ENCODE results near the gene CIDEB. TPM values are rescaled to one million over a fixed set of nuclear protein-coding genes. Genes with fewer than 3 reads are reported as not detected.
"Not testable (repeated sequence)": the region's sequence is repeated elsewhere in the genome, so short reads cannot be mapped to it uniquely, and the experiment has no call there.

The CIDEB gene
- total and polyA plus RNA-seq, 8 donors: 6.3 to 15.0 (median 9.6) TPM

GRCh38 chr14:24329073-24329663, 21.4 kb upstream of the CIDEB start:
- DNase-seq (no peak), FAIRE-seq (no peak), ATAC-seq (no peak)
- no peak overlapping the region for H3K27ac ChIP-seq
- WGBS, 2 donors: 74 to 83% methylated on average over 12 of the region's 12 CpGs
- peaks cover 0 to 6% (median 0%) of the 10 kb centered on the region in 4 donors for H3K27me3 ChIP-seq
- no peaks in the 10 kb centered on the region for H3K9me3 ChIP-seq
- intact Hi-C loops (cut with DNase I): no loop called here
- no peak overlapping the region for H3K4me3 ChIP-seq
- no peak for TF ChIP-seq CTCF (IDR thresholded peaks at IDR 0.05)
- H3K4me1 ChIP-seq: peaks cover 5 to 12% (median 11%) of the 10 kb centered on the region in 3 donors
- H3K36me3 ChIP-seq: no peaks in the 10 kb centered on the region

- WGBS, 2 donors: 2% methylated on average over 9 of the region's 9 CpGs
- H3K9me3 ChIP-seq; H3K4me3 ChIP-seq; intact Hi-C loops (cut with DNase I); FAIRE-seq; H3K4me1 ChIP-seq; H3K27ac ChIP-seq; H3K27me3 ChIP-seq; ATAC-seq; H3K36me3 ChIP-seq: not testable (repeated sequence)
- peak in 5 of 6 donors; percentile 44 to 80 (median 70) for DNase-seq
- peak; percentile 32 to 57 (median 49) for TF ChIP-seq CTCF (IDR thresholded peaks at IDR 0.05)
Measured at GRCh38 chr14:24327914-24328313, 20.1 kb upstream of the CIDEB start.

- H3K27me3 ChIP-seq: no peaks in the 10 kb centered on the region
- H3K4me1 ChIP-seq: peaks cover under 1 to 5% (median 2%) of the 10 kb centered on the region in 3 donors
- FAIRE-seq (no peak), DNase-seq (no peak), ATAC-seq (no peak)
- TF ChIP-seq CTCF (IDR thresholded peaks at IDR 0.05): no peak
- 86 to 88% methylated on average over 2 of the region's 2 CpGs for WGBS, 2 donors
- intact Hi-C loops (cut with DNase I): no loop called here
- H3K4me3 ChIP-seq: no peak overlapping the region
- H3K27ac ChIP-seq: no peak overlapping the region
- no peaks in the 10 kb centered on the region for H3K9me3 ChIP-seq
- no peaks in the 10 kb centered on the region for H3K36me3 ChIP-seq
Measured at GRCh38 chr14:24327303-24327702, 19.5 kb upstream of the CIDEB start.

- Histone ChIP-seq H3K4me3 (no peak overlapping the region), H3K9me3 (no peaks in the 10 kb centered on the region), H3K27ac (no peak overlapping the region), H3K36me3 (no peaks in the 10 kb centered on the region), H3K4me1 (no peaks in the 10 kb centered on the region), H3K27me3 (no peaks in the 10 kb centered on the region)
- FAIRE-seq: no peak
- intact Hi-C loops (cut with DNase I): no loop called here
- 66 to 78% methylated on average over 9 of the region's 9 CpGs for WGBS, 2 donors
- no peak for ATAC-seq
- no peak for TF ChIP-seq CTCF (IDR thresholded peaks at IDR 0.05)
- no peak for DNase-seq
Measured at GRCh38 chr14:24325963-24326362, 18.2 kb upstream of the CIDEB start.

- Histone ChIP-seq H3K4me1 (no peaks in the 10 kb centered on the region), H3K36me3 (no peaks in the 10 kb centered on the region), H3K4me3 (no peak overlapping the region), H3K27ac (no peak overlapping the region), H3K9me3 (no peaks in the 10 kb centered on the region), H3K27me3 (no peaks in the 10 kb centered on the region)
- WGBS, 2 donors: 72 to 83% methylated on average over 5 of the region's 5 CpGs
- intact Hi-C loops (cut with DNase I): no loop called here
- no peak for ATAC-seq
- no peak for FAIRE-seq
- no peak for DNase-seq
- no peak for TF ChIP-seq CTCF (IDR thresholded peaks at IDR 0.05)
Measured at GRCh38 chr14:24325041-24325530, 17.3 kb upstream of the CIDEB start.
